ENCODE measurements around the gene COG3.

The COG3 gene

GRCh38 chr13:45503658-45504057, 38.9 kb downstream of the COG3 start:
- DNase-seq (ENCODE audit: low read depth, low spot score): no peak

GRCh38 chr13:45506811-45507210, 42.1 kb downstream of the COG3 start:
- no peak for DNase-seq (ENCODE audit: low read depth, low spot score)

- DNase-seq (ENCODE audit: low read depth, low spot score): no peak
Observed at GRCh38 chr13:45508776-45509175, 44.0 kb downstream of the COG3 start.

GRCh38 chr13:45510672-45511071, 45.9 kb downstream of the COG3 start:
- DNase-seq (ENCODE audit: low read depth, low spot score): no peak

GRCh38 chr13:45511310-45512097, 46.8 kb downstream of the COG3 start:
- peak; percentile 84 for DNase-seq (ENCODE audit: low read depth, low spot score)

GRCh38 chr13:45512098-45512496, 47.4 kb downstream of the COG3 start:
- DNase-seq (ENCODE audit: low read depth, low spot score): no peak

- no peak for DNase-seq (ENCODE audit: low read depth, low spot score)
Observed at GRCh38 chr13:45516757-45517156, 52.0 kb downstream of the COG3 start.

GRCh38 chr13:45518525-45519245, 53.9 kb downstream of the COG3 start:
- DNase-seq (ENCODE audit: low read depth, low spot score): peak; percentile 34

GRCh38 chr13:45519493-45519892, 54.8 kb downstream of the COG3 start:
- DNase-seq (ENCODE audit: low read depth, low spot score): no peak

GRCh38 chr13:45521297-45521696, 56.6 kb downstream of the COG3 start:
- peak; percentile 9 for DNase-seq (ENCODE audit: low read depth, low spot score)

- DNase-seq (ENCODE audit: low read depth, low spot score): no peak
Observed at GRCh38 chr13:45522571-45522970, 57.8 kb downstream of the COG3 start.

GRCh38 chr13:45527699-45528462, 63.1 kb downstream of the COG3 start:
- peak; percentile 18 for DNase-seq (ENCODE audit: low read depth, low spot score)

GRCh38 chr13:45529758-45530157, 65.0 kb downstream of the COG3 start:
- DNase-seq (ENCODE audit: low read depth, low spot score): no peak

- no peak for DNase-seq (ENCODE audit: low read depth, low spot score)
Observed at GRCh38 chr13:45534604-45535003, 69.9 kb downstream of the COG3 start.

GRCh38 chr13:45536224-45536623, 71.5 kb downstream of the COG3 start:
- no peak for DNase-seq (ENCODE audit: low read depth, low spot score)

- no peak for DNase-seq (ENCODE audit: low read depth, low spot score)
Observed at GRCh38 chr13:45537516-45537915, 72.8 kb downstream of the COG3 start.

- DNase-seq (ENCODE audit: low read depth, low spot score): no peak
Observed at GRCh38 chr13:45538382-45538781, 73.6 kb downstream of the COG3 start.

GRCh38 chr13:45540195-45540594, 75.5 kb downstream of the COG3 start:
- DNase-seq (ENCODE audit: low read depth, low spot score): no peak

- DNase-seq (ENCODE audit: low read depth, low spot score): no peak
Observed at GRCh38 chr13:45540864-45541263, 76.1 kb downstream of the COG3 start.

GRCh38 chr13:45541806-45542205, 77.1 kb downstream of the COG3 start:
- DNase-seq (ENCODE audit: low read depth, low spot score): no peak

GRCh38 chr13:45542391-45542790, 77.7 kb downstream of the COG3 start:
- DNase-seq (ENCODE audit: low read depth, low spot score): no peak

- no peak for DNase-seq (ENCODE audit: low read depth, low spot score)
Observed at GRCh38 chr13:45542878-45543277, 78.1 kb downstream of the COG3 start.

Measured in astrocyte of the hippocampus (primary cell).